Hepatocyte (in vitro differentiated cells): ENCODE measurements around the gene TECPR1. TPM values are rescaled to one million over a fixed set of nuclear protein-coding genes. Genes with fewer than 3 reads are reported as not detected.

Experiments used
- DNase-seq: peaks from one replicate; pipeline ENCODE4 v3.0.0-alpha.2; 2016; ENCODE audit warnings: low spot score
- H2AFZ ChIP-seq: fragments of 200-600 bp; sonication (generic); 2 replicates; pipeline ENCODE4 v1.6.0; 2016; ENCODE audit warnings: antibody characterized with exemption, mild to moderate bottlenecking
- H3K27ac ChIP-seq: fragments of 200-600 bp; sonication (generic); 2 replicates; pipeline ENCODE4 v1.5.1; 2016; ENCODE audit warnings: mild to moderate bottlenecking
- H3K27me3 ChIP-seq: fragments of 200-600 bp; sonication (generic); 2 replicates; pipeline ENCODE4 v1.6.1; 2016
- H3K36me3 ChIP-seq: fragments of 200-600 bp; sonication (generic); replicated peaks from 2 replicates; pipeline ENCODE4 v1.5.1; 2016; ENCODE audit warnings: low read depth; ENCODE audit not compliant: insufficient read depth
- H3K4me1 ChIP-seq: fragments of 200-600 bp; sonication (generic); 2 replicates; pipeline ENCODE4 v1.5.1; 2016; ENCODE audit warnings: mild to moderate bottlenecking, moderate library complexity; ENCODE audit not compliant: insufficient read depth
- H3K4me2 ChIP-seq: fragments of 200-600 bp; sonication (generic); 2 replicates; pipeline ENCODE4 v1.6.0; 2016
- H3K4me3 ChIP-seq: fragments of 200-600 bp; sonication (generic); 2 replicates; pipeline ENCODE4 v1.5.1; 2016; ENCODE audit warnings: mild to moderate bottlenecking
- H3K79me2 ChIP-seq: fragments of 200-600 bp; sonication (generic); 2 replicates; pipeline ENCODE4 v1.6.0; 2017; ENCODE audit warnings: mild to moderate bottlenecking
- H3K9me2 ChIP-seq: fragments of 200-600 bp; sonication (generic); replicated peaks from 2 replicates; pipeline ENCODE4 v1.6.0; 2017; ENCODE audit warnings: mild to moderate bottlenecking; ENCODE audit not compliant: insufficient read depth
- H3K9me3 ChIP-seq: fragments of 200-600 bp; sonication (generic); 2 replicates; pipeline ENCODE4 v1.5.1; 2016; ENCODE audit warnings: low read depth, mild to moderate bottlenecking
- H4K20me1 ChIP-seq: fragments of 200-600 bp; sonication (generic); 2 replicates; pipeline ENCODE4 v1.6.0; 2016; ENCODE audit warnings: mild to moderate bottlenecking; ENCODE audit not compliant: insufficient read depth, poor library complexity, severe bottlenecking
- EZH2 ChIP-seq: fragments of 200-600 bp; sonication (generic); IDR thresholded peaks from 2 replicates; pipeline ENCODE4 v1.6.1; 2016; ENCODE audit warnings: antibody characterized with exemption, mild to moderate bottlenecking, borderline replicate concordance
- EZH2phosphoT487 ChIP-seq: fragments of 200-600 bp; sonication (generic); IDR thresholded peaks from one replicate; pipeline ENCODE4 v1.6.1; 2018; ENCODE audit warnings: antibody characterized with exemption, mild to moderate bottlenecking, low read depth, moderate library complexity; ENCODE audit not compliant: unreplicated experiment, severe bottlenecking
- WGBS: methylation state at CpG from one replicate; pipeline ENCODE4 v1.1.6; 2016; ENCODE audit warnings: low lambda C conversion rate; ENCODE audit errors: missing lambda C conversion rate; 5-methylcytosine and 5-hydroxymethylcytosine counted together
- polyA plus RNA-seq: library from polyadenylated mRNA; unstranded; fragments of >200 nt; fragmentation: Nextera tagmentation; extraction: Ambion mirVana; gene quantifications from 2 replicates; pipeline ENCODE4 v1.2.1, GENCODE V29; 2016
- total RNA-seq: library from RNA; depleted of rRNA; stranded (reverse); fragments of >200 nt; gene quantifications from 2 replicates; pipeline ENCODE4 v1.2.3, GENCODE V29; 2014
- TF ChIP-seq, protein P1 (sequence below): fragments of 200-600 bp; sonication (generic); IDR thresholded peaks from 2 replicates; pipeline ENCODE4 v1.5.1; 2016; ENCODE audit warnings: antibody characterized with exemption, mild to moderate bottlenecking; ENCODE audit not compliant: poor library complexity

TECPR1 gene
- total and polyA plus RNA-seq, 2 experiments from 2014 or later, result 9.8 to 10.7 TPM

DNA sequence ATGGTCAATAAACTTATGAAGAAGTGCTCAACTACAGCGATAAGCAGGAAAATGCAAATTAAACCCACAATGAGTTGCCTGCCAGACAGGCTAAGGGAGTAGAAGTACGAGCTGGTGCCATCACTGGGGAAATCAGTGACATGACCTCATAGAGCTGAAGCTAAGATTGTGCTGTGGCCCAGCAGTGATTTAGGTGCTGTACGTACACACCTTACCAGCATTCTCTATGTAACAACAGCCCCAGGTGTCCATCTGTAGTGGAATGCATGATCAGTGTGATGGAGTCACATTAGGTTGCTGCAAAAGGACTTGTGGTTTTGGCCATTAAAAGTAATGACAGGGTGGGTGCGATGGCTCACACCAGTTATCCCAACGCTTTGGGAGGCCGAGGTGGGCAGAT is 5.7 kb upstream of the TECPR1 start:
- 79% methylated on average over 6 of the region's 6 CpGs for WGBS
- no peak overlapping the region for H3K27ac ChIP-seq
- no peak overlapping the region for H3K4me2 ChIP-seq
- no peaks in the 10 kb centered on the region for H3K27me3 ChIP-seq
- no peak overlapping the region for H2AFZ ChIP-seq
- peaks cover 4% of the 10 kb centered on the region for H3K4me1 ChIP-seq
- H3K9me3 ChIP-seq, result no peaks in the 10 kb centered on the region
- H3K9me2 ChIP-seq, result no peaks in the 10 kb centered on the region
- no peaks in the 10 kb centered on the region for H3K36me3 ChIP-seq
- H3K4me3 ChIP-seq, result no peak overlapping the region
- DNase-seq, result no peak
- no peak for TF ChIP-seq EZH2
- TF ChIP-seq, protein P1, sequence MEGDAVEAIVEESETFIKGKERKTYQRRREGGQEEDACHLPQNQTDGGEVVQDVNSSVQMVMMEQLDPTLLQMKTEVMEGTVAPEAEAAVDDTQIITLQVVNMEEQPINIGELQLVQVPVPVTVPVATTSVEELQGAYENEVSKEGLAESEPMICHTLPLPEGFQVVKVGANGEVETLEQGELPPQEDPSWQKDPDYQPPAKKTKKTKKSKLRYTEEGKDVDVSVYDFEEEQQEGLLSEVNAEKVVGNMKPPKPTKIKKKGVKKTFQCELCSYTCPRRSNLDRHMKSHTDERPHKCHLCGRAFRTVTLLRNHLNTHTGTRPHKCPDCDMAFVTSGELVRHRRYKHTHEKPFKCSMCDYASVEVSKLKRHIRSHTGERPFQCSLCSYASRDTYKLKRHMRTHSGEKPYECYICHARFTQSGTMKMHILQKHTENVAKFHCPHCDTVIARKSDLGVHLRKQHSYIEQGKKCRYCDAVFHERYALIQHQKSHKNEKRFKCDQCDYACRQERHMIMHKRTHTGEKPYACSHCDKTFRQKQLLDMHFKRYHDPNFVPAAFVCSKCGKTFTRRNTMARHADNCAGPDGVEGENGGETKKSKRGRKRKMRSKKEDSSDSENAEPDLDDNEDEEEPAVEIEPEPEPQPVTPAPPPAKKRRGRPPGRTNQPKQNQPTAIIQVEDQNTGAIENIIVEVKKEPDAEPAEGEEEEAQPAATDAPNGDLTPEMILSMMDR, result no peak
- TF ChIP-seq EZH2phosphoT487, result no peak
- peaks cover 19% of the 10 kb centered on the region for H3K79me2 ChIP-seq
- H4K20me1 ChIP-seq, result no peaks in the 10 kb centered on the region

DNA sequence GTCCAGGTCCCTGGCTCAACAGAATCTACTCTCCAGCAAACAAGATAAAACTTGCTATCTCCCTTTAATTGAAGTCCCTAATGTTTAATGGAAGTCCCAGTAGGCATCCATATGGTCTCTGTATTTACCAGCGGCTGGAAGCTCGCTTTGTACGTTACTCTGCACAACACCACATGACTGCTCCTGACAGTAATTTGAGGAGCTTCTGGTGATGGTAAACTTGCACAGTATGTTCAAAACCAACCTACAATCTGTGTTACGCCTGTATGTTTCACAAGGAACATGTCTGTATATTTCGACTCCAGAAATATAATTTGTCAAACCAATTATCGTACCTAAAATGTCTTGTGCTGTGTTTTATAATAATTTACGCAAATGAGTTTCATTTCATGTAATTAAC is 4.4 kb upstream of the TECPR1 start:
- no peak overlapping the region for H2AFZ ChIP-seq

DNA sequence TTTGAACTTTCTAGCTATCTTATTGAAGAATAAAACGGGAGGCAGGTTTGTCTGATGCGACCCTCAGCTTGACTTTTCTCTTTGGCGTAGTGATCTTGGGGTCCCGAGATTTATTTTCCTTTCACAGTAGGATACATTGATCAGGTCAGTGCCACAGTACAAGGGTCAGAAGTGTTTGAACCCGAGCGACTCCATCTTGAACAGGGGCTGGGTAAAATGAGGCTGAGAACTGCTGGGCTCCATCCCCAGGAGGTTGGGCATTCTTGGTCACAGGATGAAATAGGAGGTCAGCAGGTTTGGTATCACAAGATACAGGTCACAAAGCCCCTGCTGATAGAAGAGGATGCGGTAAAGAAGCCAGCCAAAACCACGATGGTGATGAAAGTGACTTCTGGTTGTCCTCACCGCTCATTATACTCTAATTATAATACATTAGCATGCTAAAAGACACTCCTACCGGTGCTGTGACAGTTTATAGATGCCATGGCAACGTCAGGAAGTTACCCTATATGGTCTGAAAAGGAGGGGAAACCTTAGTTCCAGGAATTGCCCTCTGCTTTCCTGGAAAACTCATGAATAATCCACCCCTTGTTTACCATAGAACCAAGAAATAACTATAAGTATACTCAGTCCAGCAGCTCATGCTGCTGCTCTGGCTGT is 3.0 kb upstream of the TECPR1 start:
- no peaks in the 10 kb centered on the region for H4K20me1 ChIP-seq
- no peaks in the 10 kb centered on the region for H3K9me3 ChIP-seq
- no peak overlapping the region for H3K4me3 ChIP-seq
- H3K27me3 ChIP-seq, result no peaks in the 10 kb centered on the region
- H3K27ac ChIP-seq, result no peak overlapping the region
- H3K4me1 ChIP-seq, result peaks cover 13% of the 10 kb centered on the region
- no peak overlapping the region for H2AFZ ChIP-seq
- no peaks in the 10 kb centered on the region for H3K36me3 ChIP-seq
- H3K4me2 ChIP-seq, result no peak overlapping the region
- TF ChIP-seq EZH2phosphoT487, result no peak
- TF ChIP-seq, protein P1, result no peak
- no peaks in the 10 kb centered on the region for H3K9me2 ChIP-seq
- no peak for DNase-seq
- H3K79me2 ChIP-seq, result peaks cover 29% of the 10 kb centered on the region
- 91% methylated on average over 11 of the region's 11 CpGs for WGBS

More for the DNA sequence above, 4.4 kb upstream of the TECPR1 start:
- Histone ChIP-seq H3K4me1 (peaks cover 5% of the 10 kb centered on the region), H3K27me3 (no peaks in the 10 kb centered on the region), H3K36me3 (no peaks in the 10 kb centered on the region), H3K9me2 (no peaks in the 10 kb centered on the region), H3K9me3 (no peaks in the 10 kb centered on the region), H3K4me2 (no peak overlapping the region), H4K20me1 (no peaks in the 10 kb centered on the region), H3K79me2 (peaks cover 24% of the 10 kb centered on the region), H3K4me3 (no peak overlapping the region), H3K27ac (no peak overlapping the region)
- TF ChIP-seq, protein P1, result no peak
- TF ChIP-seq EZH2, result no peak
- TF ChIP-seq EZH2phosphoT487, result no peak
- DNase-seq, result no peak
- 96% methylated on average over 7 of the region's 7 CpGs for WGBS

DNA sequence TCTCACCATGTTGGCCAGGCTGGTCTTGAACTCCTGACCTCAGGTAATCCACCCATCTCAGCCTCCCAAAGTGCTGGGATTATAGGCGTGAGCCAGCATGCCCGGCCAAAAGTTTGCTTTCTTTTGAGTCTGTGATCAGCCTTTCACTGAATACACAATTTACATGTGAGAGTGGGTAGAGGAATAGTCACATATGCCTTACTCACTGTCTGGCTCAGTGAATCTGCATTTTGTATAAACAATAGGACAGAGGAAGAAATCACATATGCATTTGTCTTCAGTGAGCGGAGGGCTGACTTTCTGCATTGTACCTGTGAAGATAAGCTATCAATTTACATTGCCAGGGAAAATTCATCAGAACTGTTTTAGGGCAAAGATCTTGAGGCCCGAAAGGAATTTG is 2.5 kb upstream of the TECPR1 start:
- peaks cover 33% of the 10 kb centered on the region for H3K79me2 ChIP-seq
- H2AFZ ChIP-seq, result no peak overlapping the region
- no peaks in the 10 kb centered on the region for H3K36me3 ChIP-seq
- TF ChIP-seq EZH2 (no peak), EZH2phosphoT487 (no peak)
- TF ChIP-seq, protein P1, result no peak
- no peaks in the 10 kb centered on the region for H3K9me2 ChIP-seq
- no peak overlapping the region for H3K4me3 ChIP-seq
- 91% methylated on average over 4 of the region's 4 CpGs for WGBS
- no peaks in the 10 kb centered on the region for H3K9me3 ChIP-seq
- H3K4me2 ChIP-seq, result no peak overlapping the region
- H4K20me1 ChIP-seq, result no peaks in the 10 kb centered on the region
- DNase-seq, result no peak
- H3K4me1 ChIP-seq, result peaks cover 13% of the 10 kb centered on the region
- H3K27me3 ChIP-seq, result no peaks in the 10 kb centered on the region
- H3K27ac ChIP-seq, result no peak overlapping the region
